Pulmonary artery endothelial cell (primary cell): ENCODE measurements around the gene SMG5. TPM values are rescaled to one million over a fixed set of nuclear protein-coding genes. Genes with fewer than 3 reads are reported as not detected.
"Not testable (repeated sequence)": the region's sequence is repeated elsewhere in the genome, so short reads cannot be mapped to it uniquely, and the experiment has no call there.

Source experiments
- DNase-seq: peaks from one replicate; pipeline ENCODE4 v3.0.0-alpha.2; 2011; ENCODE audit warnings: low read depth, low spot score
- total RNA-seq: library from RNA; depleted of rRNA; stranded (reverse); fragments of >200 nt; gene quantifications from 2 replicates; pipeline ENCODE4 v1.2.3, GENCODE V29; 2014

The SMG5 gene, protein sequence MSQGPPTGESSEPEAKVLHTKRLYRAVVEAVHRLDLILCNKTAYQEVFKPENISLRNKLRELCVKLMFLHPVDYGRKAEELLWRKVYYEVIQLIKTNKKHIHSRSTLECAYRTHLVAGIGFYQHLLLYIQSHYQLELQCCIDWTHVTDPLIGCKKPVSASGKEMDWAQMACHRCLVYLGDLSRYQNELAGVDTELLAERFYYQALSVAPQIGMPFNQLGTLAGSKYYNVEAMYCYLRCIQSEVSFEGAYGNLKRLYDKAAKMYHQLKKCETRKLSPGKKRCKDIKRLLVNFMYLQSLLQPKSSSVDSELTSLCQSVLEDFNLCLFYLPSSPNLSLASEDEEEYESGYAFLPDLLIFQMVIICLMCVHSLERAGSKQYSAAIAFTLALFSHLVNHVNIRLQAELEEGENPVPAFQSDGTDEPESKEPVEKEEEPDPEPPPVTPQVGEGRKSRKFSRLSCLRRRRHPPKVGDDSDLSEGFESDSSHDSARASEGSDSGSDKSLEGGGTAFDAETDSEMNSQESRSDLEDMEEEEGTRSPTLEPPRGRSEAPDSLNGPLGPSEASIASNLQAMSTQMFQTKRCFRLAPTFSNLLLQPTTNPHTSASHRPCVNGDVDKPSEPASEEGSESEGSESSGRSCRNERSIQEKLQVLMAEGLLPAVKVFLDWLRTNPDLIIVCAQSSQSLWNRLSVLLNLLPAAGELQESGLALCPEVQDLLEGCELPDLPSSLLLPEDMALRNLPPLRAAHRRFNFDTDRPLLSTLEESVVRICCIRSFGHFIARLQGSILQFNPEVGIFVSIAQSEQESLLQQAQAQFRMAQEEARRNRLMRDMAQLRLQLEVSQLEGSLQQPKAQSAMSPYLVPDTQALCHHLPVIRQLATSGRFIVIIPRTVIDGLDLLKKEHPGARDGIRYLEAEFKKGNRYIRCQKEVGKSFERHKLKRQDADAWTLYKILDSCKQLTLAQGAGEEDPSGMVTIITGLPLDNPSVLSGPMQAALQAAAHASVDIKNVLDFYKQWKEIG
- 47.6 and 95.3 TPM in 2 replicates for total RNA-seq

DNA sequence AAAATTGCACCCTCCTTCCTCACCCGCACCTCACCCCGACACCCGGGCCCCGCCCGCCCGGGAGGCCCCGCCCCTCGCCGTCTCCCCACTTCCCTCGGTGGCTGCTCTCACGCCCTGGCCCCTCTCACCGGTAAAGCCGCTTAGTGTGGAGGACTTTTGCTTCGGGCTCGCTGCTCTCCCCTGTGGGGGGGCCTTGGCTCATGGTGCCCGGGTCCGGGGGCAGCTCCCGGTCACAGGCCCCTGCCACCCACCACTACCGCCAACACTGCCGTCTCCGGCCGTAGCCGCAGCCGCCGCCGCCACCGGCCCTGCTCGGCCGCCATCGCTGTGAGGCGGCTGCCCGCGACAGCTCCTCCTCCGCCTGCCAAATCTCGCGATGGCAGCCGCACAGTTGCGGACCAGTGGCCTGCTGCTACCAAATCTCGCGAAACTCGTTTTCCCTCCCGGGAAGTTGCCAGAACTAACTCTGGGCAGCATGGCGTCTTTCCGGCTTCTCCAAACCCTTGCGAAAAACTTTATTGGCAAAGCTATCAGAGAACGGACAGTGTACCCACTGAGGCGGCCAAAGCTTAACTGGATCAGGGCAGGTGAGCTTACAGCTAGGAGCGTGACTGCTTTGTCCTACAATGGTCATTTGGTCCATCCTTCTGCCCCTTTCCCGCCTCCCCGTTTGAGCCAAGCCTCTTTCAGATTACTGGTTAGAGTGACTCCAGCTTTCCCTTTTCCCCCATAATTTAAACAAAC, at the start of gene SMG5:
SMG5 (minus strand) TSS at position 347 of the 744 bp plus-strand sequence; CDS start at position 202, 145 bp downstream.
- peak; percentile 97 for DNase-seq

DNA sequence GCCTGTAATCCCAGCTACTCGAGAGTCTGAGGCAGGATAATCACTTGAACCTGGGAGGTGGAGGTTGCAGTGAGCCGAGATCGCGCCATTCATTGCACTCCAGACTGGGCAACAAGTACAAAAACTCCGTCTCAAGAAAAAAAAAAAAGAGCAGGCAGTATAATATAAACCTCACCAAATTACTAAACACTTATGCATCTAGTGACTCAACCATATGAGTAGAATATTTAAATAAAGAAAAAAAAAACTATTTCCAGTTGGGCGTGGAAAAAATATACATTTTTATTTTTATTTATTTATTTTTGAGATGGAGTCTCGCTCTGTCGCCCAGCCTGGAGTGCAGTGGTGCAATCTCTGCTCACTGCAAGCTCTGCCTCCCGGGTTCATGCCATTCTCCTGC, 40.6 kb upstream of the SMG5 start:
- DNase-seq, result not testable (repeated sequence)

DNA sequence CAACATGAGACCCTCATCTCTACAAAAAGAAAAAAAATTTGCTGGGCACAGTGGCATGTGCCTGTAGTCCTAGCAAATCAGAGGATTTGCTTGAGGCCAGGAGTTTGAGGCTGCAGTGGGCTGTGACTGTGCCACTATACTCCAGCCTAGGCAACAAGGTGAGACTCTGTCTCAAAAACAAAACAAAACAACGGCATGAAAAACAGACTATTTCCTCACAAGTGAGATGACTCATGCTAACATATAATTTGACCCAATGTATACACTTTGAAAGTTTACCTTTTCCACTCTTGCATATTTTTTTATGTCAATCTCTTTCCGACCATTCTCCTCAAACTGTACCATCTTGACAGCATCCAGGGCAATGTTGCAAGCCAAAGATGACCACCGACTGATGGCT, 37.9 kb upstream of the SMG5 start:
- no peak for DNase-seq

DNA sequence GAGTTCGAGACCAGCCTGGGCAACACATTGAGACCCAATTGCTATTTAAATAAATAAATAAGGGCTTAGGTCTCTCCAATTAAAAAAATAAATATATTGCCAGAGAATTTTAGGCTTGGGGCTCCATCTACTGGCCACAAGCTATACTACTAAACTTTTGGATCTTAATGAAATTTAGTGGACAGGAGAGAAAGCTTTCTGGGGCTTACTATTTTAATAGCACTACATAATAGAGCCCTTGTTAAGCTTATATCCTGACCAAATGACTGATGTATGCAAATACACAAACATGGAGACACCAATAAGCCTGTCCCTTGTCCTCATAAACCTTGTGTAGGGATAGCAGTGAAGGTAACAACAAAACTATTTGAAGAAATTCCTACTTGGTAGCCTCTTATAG, 37.0 kb upstream of the SMG5 start:
- no peak for DNase-seq

DNA sequence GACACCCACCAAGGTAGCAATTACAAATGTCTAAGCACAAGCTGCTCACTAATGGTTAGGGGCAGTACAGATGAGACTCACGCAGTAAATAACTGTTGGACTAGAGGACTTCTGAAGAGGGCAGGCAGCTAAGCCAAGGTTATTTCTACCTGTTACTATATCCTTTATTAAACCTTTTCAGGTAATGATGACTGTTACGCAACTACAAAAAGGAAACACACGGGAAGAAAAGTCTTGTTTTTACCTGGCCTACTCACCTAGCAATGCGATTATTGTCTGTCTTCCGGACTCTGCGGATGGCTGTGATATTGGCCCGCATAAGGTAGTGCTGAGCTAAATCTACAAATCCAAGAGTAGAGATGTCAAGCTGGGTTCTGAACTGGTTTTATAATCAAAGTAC, 34.3 kb upstream of the SMG5 start:
- no peak for DNase-seq

DNA sequence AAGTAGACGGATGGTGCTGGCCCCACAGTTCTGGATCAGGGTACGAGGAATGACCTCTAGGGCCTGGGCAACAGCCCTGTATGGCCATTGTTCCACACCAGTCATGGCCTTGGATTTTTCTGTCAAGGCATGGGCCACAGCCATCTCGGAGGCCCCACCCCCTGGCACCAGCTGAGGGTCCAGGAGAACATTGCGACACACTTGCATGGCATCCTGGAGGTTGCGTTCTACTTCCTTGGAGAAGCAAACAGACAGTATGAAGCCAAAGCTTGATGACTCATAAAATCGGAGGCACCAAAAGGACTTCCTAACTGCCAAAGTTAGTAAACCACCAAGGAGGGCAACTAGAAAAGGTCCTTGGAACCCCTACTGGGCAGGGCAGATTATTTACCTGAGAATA, 28.3 kb upstream of the SMG5 start:
- no peak for DNase-seq

DNA sequence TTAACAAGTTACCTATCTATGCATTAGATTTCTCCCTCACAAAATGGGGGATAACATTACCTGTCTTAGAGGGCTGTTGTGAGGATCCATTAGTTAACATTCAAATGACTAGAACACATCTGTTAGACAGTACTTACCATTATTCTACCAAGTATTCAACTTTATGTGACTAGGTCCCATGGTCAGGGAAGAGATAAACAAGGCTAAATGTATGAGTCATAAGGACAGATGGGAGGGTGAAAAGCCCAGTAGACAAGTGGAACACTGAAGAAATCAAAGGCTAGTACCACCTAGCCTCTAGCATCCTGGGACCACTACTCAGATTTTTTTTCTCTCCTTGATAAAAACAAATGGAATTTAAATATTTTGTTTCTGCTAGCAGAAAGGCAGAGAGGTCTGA, 25.5 kb upstream of the SMG5 start:
- DNase-seq, result no peak

DNA sequence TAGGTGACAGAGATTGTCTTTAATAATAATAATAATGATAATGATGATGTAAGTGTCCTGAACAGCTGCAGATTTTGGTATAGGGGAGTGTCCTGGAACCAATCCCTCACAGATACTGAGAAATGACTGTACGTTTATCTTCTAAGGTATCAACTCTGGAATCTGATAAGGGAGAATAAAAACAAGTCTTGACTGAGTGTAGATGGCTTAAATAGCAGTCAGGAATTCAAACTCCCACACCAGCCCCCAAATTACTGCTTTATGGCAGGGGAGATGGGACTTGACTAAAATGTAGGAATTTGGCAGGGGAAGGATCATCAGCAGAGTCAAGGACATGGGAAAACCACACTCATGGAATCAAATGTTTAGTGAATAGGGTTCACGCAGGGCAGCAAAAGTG, 22.6 kb upstream of the SMG5 start:
- no peak for DNase-seq

DNA sequence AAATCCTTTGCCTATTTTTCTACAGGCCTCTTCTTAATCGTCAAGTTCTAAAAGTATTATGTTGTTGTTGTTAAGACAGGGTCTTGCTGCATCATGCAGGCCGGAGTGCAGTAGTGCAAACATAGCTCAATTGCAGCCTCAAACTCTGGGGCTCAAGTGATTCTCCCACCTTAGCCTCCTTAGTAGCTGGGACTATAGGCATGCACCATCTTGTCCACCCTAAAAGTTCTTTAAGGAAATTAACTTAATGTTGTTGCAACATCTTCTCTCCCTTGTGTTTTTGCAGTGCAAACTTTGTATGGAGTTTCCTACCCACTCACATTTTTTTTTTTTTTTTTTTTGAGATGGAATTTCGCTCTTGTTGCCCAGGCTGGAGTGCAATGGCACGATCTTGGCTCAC, 20.6 kb upstream of the SMG5 start:
- no peak for DNase-seq

DNA sequence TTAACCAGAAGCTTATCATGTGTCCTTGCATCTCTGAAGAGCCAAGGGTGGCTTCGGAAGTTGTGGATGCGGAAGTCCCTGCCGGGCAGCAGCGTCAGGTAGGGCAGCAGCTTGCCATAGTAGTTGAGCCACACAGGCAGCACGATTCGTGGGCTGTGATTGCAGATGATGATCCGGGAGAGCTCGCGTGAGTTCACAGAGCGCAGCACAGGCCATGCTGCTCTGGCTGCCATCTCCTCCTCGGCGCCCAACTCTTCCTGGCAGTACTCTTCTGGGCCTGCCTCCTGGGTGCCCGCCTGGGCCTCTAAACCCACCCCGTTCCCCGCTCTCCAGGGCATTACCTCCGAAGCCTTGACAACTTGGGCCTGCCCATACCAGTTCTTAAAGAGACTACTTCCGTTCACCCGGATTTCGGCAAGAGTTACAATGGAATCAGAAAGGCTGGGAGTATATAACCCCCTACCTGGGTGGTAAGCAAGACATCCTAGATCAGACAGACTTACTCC, 16.3 kb upstream of the SMG5 start, which contains the start of gene VHLL:
VHLL (minus strand) TSS at position 456 of the 506 bp plus-strand sequence; CDS start at position 338, 118 bp downstream.
- no peak for DNase-seq

DNA sequence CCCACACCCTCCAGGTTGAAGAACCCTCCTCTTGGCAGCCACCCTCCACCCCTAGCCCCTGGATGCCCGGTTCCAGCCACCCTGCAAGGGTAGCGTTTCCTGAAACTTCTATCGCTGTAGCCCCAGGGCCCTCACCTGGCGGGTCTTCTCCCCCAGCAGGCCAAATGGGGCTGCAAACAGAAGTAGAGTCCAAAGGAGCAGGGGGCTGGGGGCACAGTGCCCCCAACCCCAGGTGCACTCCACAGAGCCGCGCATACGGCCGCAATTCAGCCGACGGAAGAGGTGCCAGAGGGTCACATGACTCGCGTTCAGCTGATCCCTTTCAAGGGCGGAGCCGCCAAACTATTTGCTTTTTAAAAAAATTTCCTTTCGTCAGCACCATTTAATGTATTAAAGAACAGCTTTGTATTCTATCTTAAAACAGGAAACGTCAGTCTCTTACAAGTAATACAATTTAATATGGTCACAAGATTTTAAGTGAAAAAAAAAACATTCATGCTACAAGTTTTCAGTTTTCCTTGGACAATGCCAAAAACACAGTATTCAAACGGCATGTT, 12.8 kb upstream of the SMG5 start, which contains the start of gene GLMP:
GLMP (minus strand) TSS at position 289 of the 557 bp plus-strand sequence; CDS start at position 255, 34 bp downstream.
- peak; percentile 20 for DNase-seq

DNA sequence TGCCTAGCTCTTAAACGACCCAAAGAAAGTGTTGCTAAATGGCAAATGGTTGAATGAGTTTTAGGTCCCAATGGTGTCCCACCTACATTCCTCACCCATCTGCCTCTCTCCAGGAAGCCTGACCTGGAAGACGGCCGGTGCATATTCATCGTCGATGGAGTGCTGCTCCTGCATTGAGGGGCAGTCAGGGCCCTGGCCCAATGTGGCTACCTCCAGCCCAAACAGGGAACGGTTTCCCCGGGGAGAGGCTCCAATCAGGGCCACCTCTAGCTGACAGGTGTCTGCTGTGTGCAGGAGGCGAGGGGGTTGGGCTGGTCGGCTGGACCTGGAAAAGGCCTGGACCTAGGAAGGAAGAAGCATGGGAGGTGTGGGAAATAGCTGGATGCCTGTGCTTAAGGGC, 11.3 kb upstream of the SMG5 start:
- DNase-seq, result no peak

DNA sequence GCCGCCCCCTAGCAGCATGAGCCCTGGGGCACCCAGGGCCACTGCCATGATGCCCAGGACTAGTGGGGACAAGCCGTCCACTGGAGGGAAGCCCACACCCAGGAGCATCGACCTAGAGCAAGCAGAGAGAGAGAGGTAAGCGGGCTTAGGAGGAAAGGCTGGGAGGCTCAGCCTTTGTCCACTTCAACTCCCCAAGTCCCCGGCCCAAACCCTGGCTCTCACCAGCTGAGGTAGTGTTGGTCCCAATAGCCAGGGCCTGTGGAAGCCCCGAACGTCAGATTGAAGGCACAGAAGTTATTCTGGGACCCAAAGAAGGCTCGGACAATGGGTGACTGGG, 10.4 kb upstream of the SMG5 start:
- no peak for DNase-seq

DNA sequence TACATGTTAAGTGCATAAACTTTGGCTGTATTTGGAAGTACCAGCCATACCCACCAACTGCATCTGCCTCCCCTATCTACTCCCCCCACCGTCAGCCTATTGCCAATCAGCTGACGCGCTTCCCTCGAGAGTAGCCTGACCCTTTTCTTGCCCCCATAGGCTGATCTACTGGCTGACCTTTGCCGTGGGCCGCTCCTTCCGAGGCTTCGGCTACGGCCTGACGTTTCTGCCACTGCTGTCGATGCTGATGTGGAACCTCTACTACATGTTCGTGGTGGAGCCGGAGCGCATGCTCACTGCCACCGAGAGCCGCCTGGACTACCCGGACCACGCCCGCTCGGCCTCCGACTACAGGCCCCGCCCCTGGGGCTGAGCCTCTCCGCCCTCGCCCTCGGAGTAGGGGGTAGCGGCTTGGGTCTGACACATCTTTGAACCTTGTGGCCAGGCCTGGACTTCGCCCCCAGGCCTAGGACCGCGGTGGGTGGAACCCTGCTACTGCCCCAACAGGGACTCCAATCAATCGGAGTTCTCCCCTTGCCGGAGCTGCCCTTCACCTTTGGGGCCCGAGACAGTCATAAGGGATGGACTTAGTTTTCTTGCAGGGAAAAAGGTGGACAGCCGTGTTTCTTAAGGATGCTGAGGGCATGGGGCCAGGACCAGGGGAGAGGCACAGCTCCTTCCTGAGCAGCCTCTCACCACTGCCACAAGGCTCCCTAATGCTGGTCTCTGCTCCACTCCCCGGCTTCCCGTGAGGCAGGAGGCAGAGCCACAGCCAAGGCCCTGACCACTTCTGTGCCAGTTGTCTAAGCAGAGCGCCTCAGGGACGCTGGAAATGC, 8.8 kb upstream of the SMG5 start:
- peak; percentile 48 for DNase-seq

DNA sequence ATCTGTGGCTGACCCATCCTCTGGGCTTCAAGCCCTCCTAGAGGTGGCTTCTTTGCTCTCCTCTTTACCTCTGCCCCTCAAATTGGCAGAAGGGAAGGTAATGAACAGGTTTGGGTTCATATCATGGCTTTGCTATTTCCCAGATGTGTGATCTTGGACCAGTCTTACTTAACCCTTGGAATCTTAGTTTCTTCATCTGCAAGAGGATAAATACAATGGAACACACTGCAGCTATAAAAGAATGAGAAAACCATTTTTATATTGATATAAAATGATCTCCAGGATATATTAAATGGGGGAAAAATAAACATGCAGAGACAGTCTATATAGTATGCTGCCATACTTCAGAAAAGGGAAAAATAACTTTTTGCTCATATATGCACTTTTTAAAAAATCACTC, 7.2 kb upstream of the SMG5 start:
- DNase-seq, result no peak

DNA sequence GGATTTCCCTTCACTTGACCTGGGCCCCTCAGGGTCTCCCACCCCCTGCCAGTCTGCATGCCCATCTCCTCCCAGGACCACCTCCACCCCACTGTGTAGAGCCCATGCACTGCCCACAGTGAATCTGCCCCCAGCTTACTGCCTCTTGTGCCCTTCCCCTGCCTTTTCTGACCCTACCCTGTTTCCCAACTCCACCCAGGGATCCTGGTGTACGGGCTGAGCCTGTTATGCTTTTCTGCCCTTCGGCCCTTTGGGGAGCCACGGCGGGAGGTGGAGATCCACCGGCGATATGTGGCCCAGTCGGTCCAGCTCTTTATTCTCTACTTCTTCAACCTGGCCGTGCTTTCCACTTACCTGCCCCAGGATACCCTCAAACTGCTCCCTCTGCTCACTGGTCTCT, 3.4 kb upstream of the SMG5 start:
- DNase-seq, result no peak

DNA sequence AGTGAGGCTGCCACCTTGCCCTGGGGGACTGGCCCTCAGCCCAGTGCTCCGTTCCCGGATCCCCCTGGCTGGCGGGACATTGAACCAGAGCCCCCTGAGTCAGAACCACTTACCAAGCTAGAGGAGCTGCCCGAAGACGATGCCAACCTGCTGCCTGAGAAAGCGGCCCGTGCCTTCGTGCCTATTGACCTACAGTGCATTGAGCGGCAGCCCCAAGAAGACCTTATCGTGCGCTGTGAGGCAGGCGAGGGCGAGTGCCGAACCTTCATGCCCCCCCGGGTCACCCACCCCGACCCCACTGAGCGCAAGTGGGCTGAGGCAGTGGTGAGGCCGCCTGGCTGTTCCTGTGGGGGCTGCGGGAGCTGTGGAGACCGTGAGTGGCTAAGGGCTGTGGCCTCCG, 2.8 kb upstream of the SMG5 start:
- DNase-seq, result no peak

DNA sequence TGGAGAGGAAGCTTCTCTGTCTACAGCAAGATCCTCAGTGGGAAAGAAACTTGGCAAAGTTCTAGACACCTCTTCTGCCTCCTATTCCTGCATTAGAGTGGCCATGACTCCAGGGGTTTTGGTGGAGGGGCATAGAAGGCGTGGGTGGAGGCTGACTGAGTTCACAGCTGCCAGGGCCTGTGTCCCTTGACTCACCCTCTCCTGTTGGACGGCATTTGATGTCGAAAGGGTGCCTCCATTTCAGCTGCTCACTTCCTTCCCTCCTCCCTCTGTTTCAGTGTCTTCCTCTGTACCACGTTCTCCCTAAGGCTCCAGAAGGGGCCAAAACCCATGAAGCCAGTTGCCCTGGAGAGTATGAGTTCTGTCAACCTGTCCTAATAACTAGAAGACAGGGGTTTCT, 2.1 kb upstream of the SMG5 start:
- no peak for DNase-seq

DNA sequence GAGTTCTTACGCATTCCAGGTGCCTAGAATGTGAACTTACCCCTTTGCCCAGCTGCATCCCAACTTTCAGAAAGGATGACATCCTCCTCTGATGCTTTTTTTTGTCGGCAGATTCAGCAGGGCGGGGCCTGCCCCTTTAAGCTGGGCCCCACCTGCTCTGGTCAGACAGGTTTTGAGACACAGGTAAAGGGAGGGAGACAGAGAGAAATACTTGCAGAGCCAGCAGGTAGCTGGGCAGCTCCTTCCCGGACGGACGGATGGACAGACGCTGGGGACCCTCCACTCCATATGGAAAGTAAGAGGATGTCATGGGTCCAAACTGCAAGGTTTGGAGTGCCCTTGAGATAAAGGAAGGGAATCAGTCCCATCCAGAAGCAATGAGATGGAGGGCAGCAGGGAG, 1.5 kb upstream of the SMG5 start, which contains the start of gene TMEM79:
TMEM79 (plus strand) TSS at position 214 of the 400 bp plus-strand sequence. CDS start 902 bp downstream, outside the sequence.
- DNase-seq, result no peak

DNA sequence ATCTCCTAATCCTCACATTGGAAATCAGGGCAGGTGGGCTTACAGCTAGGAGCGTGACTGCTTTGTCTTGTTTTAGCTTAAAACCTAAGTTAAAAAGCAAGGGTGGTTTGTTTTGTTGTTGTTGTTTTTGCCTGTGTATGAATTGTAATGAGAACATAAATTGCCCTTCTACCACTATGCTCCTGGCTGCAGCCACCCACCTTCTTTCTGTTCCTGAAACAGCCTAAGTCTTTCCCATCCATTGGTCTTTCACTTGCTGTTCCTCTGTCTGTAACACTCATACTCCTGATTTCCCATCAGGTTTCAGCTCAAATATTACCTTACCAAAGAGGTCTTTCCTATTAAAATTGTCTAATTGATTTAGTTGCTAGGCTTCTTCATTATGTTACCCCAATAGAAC, 896 bp upstream of the SMG5 start:
- DNase-seq, result no peak
